VCaP (cell line): ENCODE measurements around the gene KMT5B.

Experiments
- H3K27ac ChIP-seq: fragments of 450-650 bp; 2 replicates; pipeline ENCODE4 v1.5.1; 2017
- CTCF ChIP-seq: fragments of 450-650 bp; conservative IDR thresholded peaks from 2 replicates; pipeline ENCODE4 v1.5.1; 2017; ENCODE audit warnings: mild to moderate bottlenecking, moderate library complexity

The KMT5B gene

GRCh38 chr11:68179847-68180246, 33.2 kb downstream of the KMT5B start:
- no peak overlapping the region for H3K27ac ChIP-seq
- no peak for TF ChIP-seq CTCF

- no peak for TF ChIP-seq CTCF
- H3K27ac ChIP-seq, result no peak overlapping the region
Observed at GRCh38 chr11:68177877-68178276, 35.2 kb downstream of the KMT5B start.

- no peak for TF ChIP-seq CTCF
Observed at GRCh38 chr11:68173926-68174325, 39.2 kb downstream of the KMT5B start.

GRCh38 chr11:68169442-68169841, 43.7 kb downstream of the KMT5B start:
- no peak for TF ChIP-seq CTCF
- H3K27ac ChIP-seq, result no peak overlapping the region

More at GRCh38 chr11:68173926-68174325, 39.2 kb downstream of the KMT5B start:
- no peak overlapping the region for H3K27ac ChIP-seq

- TF ChIP-seq CTCF, result no peak
- H3K27ac ChIP-seq, result no peak overlapping the region
Observed at GRCh38 chr11:68168694-68169093, 44.4 kb downstream of the KMT5B start.

GRCh38 chr11:68167474-68167873, 45.6 kb downstream of the KMT5B start:
- TF ChIP-seq CTCF, result no peak
- no peak overlapping the region for H3K27ac ChIP-seq

- no peak overlapping the region for H3K27ac ChIP-seq
- TF ChIP-seq CTCF, result no peak
Observed at GRCh38 chr11:68166969-68167368, 46.1 kb downstream of the KMT5B start.

GRCh38 chr11:68165601-68166000, 47.5 kb downstream of the KMT5B start:
- no peak for TF ChIP-seq CTCF
- H3K27ac ChIP-seq, result no peak overlapping the region
